Calu3 (cell line): ENCODE data around the gene MICAL3. TPM values are rescaled to one million over a fixed set of nuclear protein-coding genes. Genes with fewer than 3 reads are reported as not detected.

ENCODE experiments used
- BruUV-seq: library from RNA; stranded (reverse); fragments of 400-500 nt; replicated peaks from 2 replicates; lab custom pipeline; 2021; lab: Mats Ljungman, UMichigan
- CTCF ChIA-PET: fragments of 300-600 bp; sonication (Branson Sonifier 250); formaldehyde crosslinking; loops from one replicate; lab custom pipeline; 2022; ENCODE audit warnings: antibody characterized with exemption; lab: Charles Lee
- DNase-seq: peaks from one replicate; pipeline ENCODE4 v3.0.0; 2022
- H3K27ac Mint-ChIP-seq: one replicate; pipeline ENCODE4 v1.8.0; 2022; ENCODE audit warnings: mixed read lengths; ENCODE audit not compliant: unreplicated experiment
- H3K27me3 Mint-ChIP-seq: one replicate; pipeline ENCODE4 v1.8.0; 2022; ENCODE audit warnings: mixed read lengths; ENCODE audit not compliant: unreplicated experiment
- H3K36me3 Mint-ChIP-seq: one replicate; pipeline ENCODE4 v1.8.0; 2022; ENCODE audit warnings: mild to moderate bottlenecking, moderate library complexity, mixed read lengths; ENCODE audit not compliant: insufficient read depth, unreplicated experiment
- H3K4me1 Mint-ChIP-seq: one replicate; pipeline ENCODE4 v1.8.0; 2022; ENCODE audit warnings: mild to moderate bottlenecking, low read depth, mixed read lengths; ENCODE audit not compliant: unreplicated experiment
- H3K4me3 Mint-ChIP-seq: one replicate; pipeline ENCODE4 v1.8.0; 2022; ENCODE audit warnings: mild to moderate bottlenecking, low read depth, moderate library complexity, mixed read lengths; ENCODE audit not compliant: unreplicated experiment
- H3K9me3 Mint-ChIP-seq: one replicate; pipeline ENCODE4 v1.8.0; 2022; ENCODE audit warnings: low read depth, mixed read lengths; ENCODE audit not compliant: unreplicated experiment
- CTCF ChIP-seq: fragments of 200-600 bp; IDR thresholded peaks from one replicate; pipeline ENCODE4 v1.8.0; 2022; ENCODE audit warnings: antibody characterized with exemption; ENCODE audit not compliant: unreplicated experiment
- intact Hi-C: fragments of 100-400 bp; cut with micrococcal nuclease; formaldehyde crosslinking; loops from one replicate; pipeline ENCODE4 v1.10.0; 2022; ENCODE audit not compliant: unreplicated experiment
- total RNA-seq: library from RNA; stranded (reverse); gene quantifications from 2 replicates; pipeline ENCODE4 v1.2.3, GENCODE V29; 2022

MICAL3 gene
- total RNA-seq, 1 experiment from 2014 or later, result 60.6 TPM

DNA sequence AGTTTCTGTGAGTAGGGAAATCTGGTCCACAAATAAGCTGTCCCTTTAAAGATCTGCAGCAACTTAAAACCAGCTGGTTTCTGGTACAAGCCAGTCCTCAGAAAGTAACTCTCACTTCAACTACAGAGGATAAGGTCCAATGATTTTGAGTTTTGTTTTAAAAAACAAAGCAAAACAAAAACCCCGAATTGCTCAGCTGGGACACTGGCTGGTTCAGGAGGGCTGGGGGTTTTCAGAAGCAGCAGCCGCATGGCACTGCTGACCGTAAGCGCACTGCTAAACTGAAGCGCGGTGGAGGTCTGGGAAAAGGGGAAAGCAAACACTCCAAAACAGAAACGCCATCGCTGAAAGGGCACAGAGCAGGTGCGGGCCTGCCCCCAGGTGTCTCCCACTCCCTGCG lies 59.7 kb downstream of the MICAL3 start:
- no peaks in the 10 kb centered on the region for H3K9me3 Mint-ChIP-seq
- peaks cover 25% of the 10 kb centered on the region for H3K4me1 Mint-ChIP-seq
- H3K27ac Mint-ChIP-seq, result no peak overlapping the region
- BruUV-seq, result no TSS peak
- CTCF ChIA-PET, result no interaction called here
- intact Hi-C loops, result no loop called here
- no peak for DNase-seq
- no peak for TF ChIP-seq CTCF
- H3K36me3 Mint-ChIP-seq, result no peaks in the 10 kb centered on the region
- H3K4me3 Mint-ChIP-seq, result no peak overlapping the region
- no peaks in the 10 kb centered on the region for H3K27me3 Mint-ChIP-seq

GRCh38 chr22:17964156-17964555 lies 60.2 kb downstream of the MICAL3 start:
- no peak overlapping the region for H3K27ac Mint-ChIP-seq
- H3K36me3 Mint-ChIP-seq, result no peaks in the 10 kb centered on the region
- no peak for TF ChIP-seq CTCF
- H3K27me3 Mint-ChIP-seq, result no peaks in the 10 kb centered on the region
- no peaks in the 10 kb centered on the region for H3K9me3 Mint-ChIP-seq
- H3K4me1 Mint-ChIP-seq, result peaks cover 20% of the 10 kb centered on the region
- BruUV-seq, result no TSS peak
- CTCF ChIA-PET, result interaction anchor here (0.8 kb wide), 1 partner anchor 11 kb away, joined by 3 read pairs; no protein-coding TSS in a partner anchor
- no peak overlapping the region for H3K4me3 Mint-ChIP-seq
- intact Hi-C loops, result no loop called here
- no peak for DNase-seq

DNA sequence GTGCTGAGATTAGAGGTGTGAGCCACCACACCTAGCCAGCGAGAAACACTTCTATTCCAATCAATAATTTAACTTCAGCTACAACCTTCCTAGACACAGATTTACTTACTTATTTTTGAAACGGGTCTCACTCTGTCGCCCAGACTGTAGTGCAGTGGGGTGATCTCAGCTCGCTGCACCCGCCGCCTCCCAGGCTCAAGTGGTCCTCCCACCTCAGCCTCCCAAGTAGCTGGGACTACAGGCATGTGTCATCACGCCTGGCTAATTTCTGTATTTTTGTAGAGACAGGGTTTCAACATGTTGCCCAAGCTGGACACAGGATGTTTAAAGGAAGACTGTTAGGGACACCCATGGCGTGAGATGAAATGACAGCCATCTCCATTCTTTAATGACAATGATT lies 61.3 kb downstream of the MICAL3 start:
- CTCF ChIA-PET, result no interaction called here
- intact Hi-C loops, result no loop called here
- H3K4me1 Mint-ChIP-seq, result peaks cover 19% of the 10 kb centered on the region
- H3K9me3 Mint-ChIP-seq, result no peaks in the 10 kb centered on the region
- H3K36me3 Mint-ChIP-seq, result no peaks in the 10 kb centered on the region
- no peak for TF ChIP-seq CTCF
- no peaks in the 10 kb centered on the region for H3K27me3 Mint-ChIP-seq
- no TSS peak for BruUV-seq
- DNase-seq, result no peak
- no peak overlapping the region for H3K4me3 Mint-ChIP-seq
- H3K27ac Mint-ChIP-seq, result no peak overlapping the region

- CTCF ChIA-PET, result no interaction called here
Measured at GRCh38 chr22:17962168-17962567, 62.2 kb downstream of the MICAL3 start.

More at GRCh38 chr22:17962168-17962567, 62.2 kb downstream of the MICAL3 start:
- no TSS peak for BruUV-seq
- no peaks in the 10 kb centered on the region for H3K36me3 Mint-ChIP-seq
- intact Hi-C loops, result no loop called here
- no peaks in the 10 kb centered on the region for H3K9me3 Mint-ChIP-seq
- H3K4me3 Mint-ChIP-seq, result no peak overlapping the region
- no peak for DNase-seq
- peaks cover 19% of the 10 kb centered on the region for H3K4me1 Mint-ChIP-seq
- no peak for TF ChIP-seq CTCF
- H3K27me3 Mint-ChIP-seq, result no peaks in the 10 kb centered on the region
- H3K27ac Mint-ChIP-seq, result no peak overlapping the region
